Esophagus squamous epithelium (tissue), 5 donors: ENCODE data around the gene KRIT1. TPM values are rescaled to one million over a fixed set of nuclear protein-coding genes. Genes with fewer than 3 reads are reported as not detected.

ENCODE experiments used
- DNase-seq: peaks from one replicate; lab custom pipeline; 2025; lab: John Stamatoyannopoulos, UW
- H3K27ac ChIP-seq, 4 donors: fragments of 200-600 bp; sonication (generic); one replicate each; pipeline ENCODE4 v1.5.1; 2016 to 2019; ENCODE audit warnings: mild to moderate bottlenecking in 1 of 4
- H3K27me3 ChIP-seq, 4 donors: fragments of 200-600 bp; sonication (generic); 1 replicate in 3 of 4; 2 replicates in 1 of 4; pipeline versions ENCODE4 v1.5.1 to v1.6.0; 2017 to 2021; ENCODE audit warnings: antibody characterized with exemption in 1 of 4
- H3K36me3 ChIP-seq, 3 donors: fragments of 200-600 bp; sonication (generic); one replicate each; pipeline ENCODE4 v1.5.1; 2016 to 2019
- H3K4me1 ChIP-seq, 3 donors: fragments of 200-600 bp; sonication (generic); one replicate each; pipeline ENCODE4 v1.5.1; 2017 to 2019
- H3K4me3 ChIP-seq, 4 donors: fragments of 200-600 bp; sonication (generic); 1 replicate in 3 of 4; 2 replicates in 1 of 4; pipeline ENCODE4 v1.5.1; 2016 to 2019; ENCODE audit warnings: mild to moderate bottlenecking in 2 of 4, moderate library complexity in 1 of 4
- H3K9me3 ChIP-seq, 3 donors: fragments of 200-600 bp; sonication (generic); one replicate each; pipeline ENCODE4 v1.5.1; 2016 to 2019
- CTCF ChIP-seq, 6 experiments: fragments of 450-650 bp in 4 of 6; fragments of 200-600 bp in 2 of 6; sonication (generic) in 2 of 6; IDR thresholded peaks; one replicate each; pipeline ENCODE4 v1.5.1; 2016 to 2019; ENCODE audit warnings: antibody characterized with exemption in 6 of 6, mild to moderate bottlenecking in 4 of 6, moderate library complexity in 4 of 6
- POLR2A ChIP-seq, 4 donors: fragments of 450-650 bp; IDR thresholded peaks; one replicate each; pipeline ENCODE4 v1.6.1; 2017; ENCODE audit warnings: antibody characterized with exemption in 4 of 4, mild to moderate bottlenecking in 4 of 4, moderate library complexity in 3 of 4
- WGBS, 2 donors: methylation state at CpG; one replicate each; pipeline ENCODE4 v1.1.5; 2018; 5-methylcytosine and 5-hydroxymethylcytosine counted together
- intact Hi-C: fragments of 100-400 bp; cut with DNase I; formaldehyde crosslinking; loops from one replicate; pipeline ENCODE4 v1.15.0; 2022
- total RNA-seq, 4 donors: library from RNA; depleted of rRNA; stranded (reverse); fragments of >200 nt; gene quantifications; one replicate each; pipeline ENCODE4 v1.1.0, GENCODE V29; 2016
- donor health status: DM: yes; HTN: yes; CAD: no.

The KRIT1 gene
- total RNA-seq, 4 donors from 2014 or later, result 33.9 to 81.5 (median 56.8) TPM

GRCh38 chr7:92289321-92289720, 43.6 kb upstream of the KRIT1 start:
- Histone ChIP-seq H3K36me3 (no peaks in the 10 kb centered on the region), H3K4me3 (no peak overlapping the region), H3K27ac (no peak overlapping the region), H3K27me3 (no peaks in the 10 kb centered on the region), H3K4me1 (peaks cover 0 to 8% (median 7%) of the 10 kb centered on the region in 3 donors), H3K9me3 (no peaks in the 10 kb centered on the region)
- TF ChIP-seq POLR2A (IDR thresholded peaks at IDR 0.05) (no peak), CTCF (IDR thresholded peaks at IDR 0.05) (no peak)
- intact Hi-C loops, result no loop called here
- 80 to 94% methylated on average over 2 of the region's 2 CpGs for WGBS, 2 donors
- DNase-seq, result no peak

- Histone ChIP-seq H3K4me3 (no peak overlapping the region), H3K27ac (no peak overlapping the region), H3K36me3 (no peaks in the 10 kb centered on the region), H3K4me1 (peaks cover 4 to 11% (median 8%) of the 10 kb centered on the region in 3 donors), H3K27me3 (no peaks in the 10 kb centered on the region), H3K9me3 (no peaks in the 10 kb centered on the region)
- no peak for DNase-seq
- WGBS, 2 donors, result 82 to 88% methylated on average over 1 of the region's 1 CpG
- intact Hi-C loops, result no loop called here
- no peak for TF ChIP-seq CTCF (IDR thresholded peaks at IDR 0.05)
- TF ChIP-seq POLR2A (IDR thresholded peaks at IDR 0.05), result no peak
These were observed 37.2 kb upstream of the KRIT1 start for GRCh38 chr7:92282930-92283329.

- Histone ChIP-seq H3K27ac (no peak overlapping the region), H3K27me3 (no peaks in the 10 kb centered on the region), H3K4me1 (peaks cover 6 to 16% (median 8%) of the 10 kb centered on the region in 3 donors), H3K9me3 (no peaks in the 10 kb centered on the region), H3K36me3 (no peaks in the 10 kb centered on the region), H3K4me3 (no peak overlapping the region)
- DNase-seq, result no peak
- WGBS, 2 donors, result 84 to 86% methylated on average over 5 to 6 of the region's 6 CpGs
- TF ChIP-seq POLR2A (IDR thresholded peaks at IDR 0.05) (no peak), CTCF (IDR thresholded peaks at IDR 0.05) (no peak)
- intact Hi-C loops, result no loop called here
These were observed 36.6 kb upstream of the KRIT1 start for GRCh38 chr7:92282221-92282814.

GRCh38 chr7:92281031-92281430, 35.3 kb upstream of the KRIT1 start:
- H3K4me3 ChIP-seq, result no peak overlapping the region
- peaks cover 6 to 16% (median 8%) of the 10 kb centered on the region in 3 donors for H3K4me1 ChIP-seq
- WGBS, 2 donors, result 91 to 96% methylated on average over 2 of the region's 2 CpGs
- TF ChIP-seq POLR2A (IDR thresholded peaks at IDR 0.05), result no peak
- no peak for DNase-seq
- no peaks in the 10 kb centered on the region for H3K36me3 ChIP-seq
- intact Hi-C loops, result no loop called here
- no peaks in the 10 kb centered on the region for H3K27me3 ChIP-seq
- no peaks in the 10 kb centered on the region for H3K9me3 ChIP-seq
- H3K27ac ChIP-seq, result no peak overlapping the region

- no peak for DNase-seq
- H3K27ac ChIP-seq, result no peak overlapping the region
- no peak overlapping the region for H3K4me3 ChIP-seq
- intact Hi-C loops, result no loop called here
- no peaks in the 10 kb centered on the region for H3K36me3 ChIP-seq
- WGBS, 2 donors, result 44 to 54% methylated on average over 2 of the region's 2 CpGs
- no peak for TF ChIP-seq CTCF (IDR thresholded peaks at IDR 0.05)
- no peak for TF ChIP-seq POLR2A (IDR thresholded peaks at IDR 0.05)
- H3K9me3 ChIP-seq, result no peaks in the 10 kb centered on the region
- no peaks in the 10 kb centered on the region for H3K27me3 ChIP-seq
- H3K4me1 ChIP-seq, result peaks cover 6 to 16% (median 8%) of the 10 kb centered on the region in 3 donors
These were observed 33.8 kb upstream of the KRIT1 start for GRCh38 chr7:92279396-92280031.
